Raji (cell line): Measurements from ENCODE around the gene MRPS22.

Experiments used
- POLR2A ChIP-seq: IDR thresholded peaks from 2 replicates; pipeline ENCODE4 v1.6.1; 2011; ENCODE audit warnings: low read depth, low read length, control low read depth; ENCODE audit not compliant: insufficient read depth

Gene MRPS22

DNA sequence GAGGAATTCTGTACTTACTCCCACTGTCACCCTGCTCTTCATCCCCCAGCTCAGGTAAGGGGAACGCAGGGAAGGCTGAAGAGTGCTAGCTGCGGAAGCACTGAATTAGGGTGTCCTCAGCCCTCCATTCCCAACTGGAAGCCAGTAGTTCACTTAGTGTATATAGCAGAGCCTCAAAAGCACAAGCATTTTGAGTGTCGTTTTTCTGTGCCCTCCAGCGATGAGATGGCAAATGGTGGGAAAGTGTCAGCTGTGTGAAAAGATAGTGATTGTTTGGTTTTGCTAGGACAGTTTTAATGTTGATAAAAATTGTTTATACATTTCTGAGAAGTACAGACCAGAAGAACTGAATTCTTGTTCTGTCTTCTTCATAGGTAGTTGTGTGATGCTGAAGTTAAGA is 10.8 kb downstream of the MRPS22 start:
- TF ChIP-seq POLR2A: no peak

DNA sequence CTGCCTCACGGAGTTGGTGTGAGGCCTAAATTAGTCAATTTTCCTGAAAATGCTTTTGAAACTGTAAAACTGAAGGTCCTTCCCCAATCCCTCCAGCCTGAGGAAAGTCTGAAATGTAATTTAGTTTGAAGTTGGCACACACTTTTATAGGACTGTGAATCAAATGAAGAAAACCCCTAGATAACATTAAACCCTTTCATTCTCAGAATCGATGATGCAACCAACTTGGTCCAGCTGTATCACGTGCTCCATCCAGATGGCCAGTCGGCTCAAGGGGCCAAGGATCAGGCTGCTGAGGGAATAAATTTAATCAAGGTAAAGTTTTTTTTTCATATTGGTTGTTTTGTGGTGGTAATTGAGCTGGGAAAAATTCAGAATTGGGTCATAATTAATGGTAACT is 11.7 kb downstream of the MRPS22 start:
- TF ChIP-seq POLR2A: no peak

- no peak for TF ChIP-seq POLR2A
Measured at GRCh38 chr3:139355891-139356290, 12.1 kb downstream of the MRPS22 start.

GRCh38 chr3:139357899-139358298 is 14.1 kb downstream of the MRPS22 start:
- no peak for TF ChIP-seq POLR2A

GRCh38 chr3:139358841-139359562 is 15.2 kb downstream of the MRPS22 start:
- no peak for TF ChIP-seq POLR2A

DNA sequence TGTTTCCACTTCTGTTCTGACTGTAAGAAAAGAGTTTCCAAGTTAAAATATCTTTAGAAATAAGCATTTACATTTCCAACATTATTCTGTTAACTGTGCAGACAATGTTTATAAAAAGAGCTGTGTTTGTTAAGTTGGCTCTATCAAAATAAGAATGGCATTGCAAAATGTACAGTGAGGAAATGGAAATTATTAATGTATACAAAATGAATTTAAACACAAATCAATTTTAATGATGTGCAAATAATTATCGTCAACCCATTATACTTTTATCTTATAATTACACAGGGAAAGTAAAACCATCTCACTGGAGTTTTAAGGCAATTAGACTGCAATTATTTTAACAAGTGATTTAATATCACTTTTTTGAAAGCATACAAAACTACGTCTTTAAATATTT is 17.5 kb downstream of the MRPS22 start:
- TF ChIP-seq POLR2A: no peak

GRCh38 chr3:139364549-139364948 is 20.7 kb downstream of the MRPS22 start:
- no peak for TF ChIP-seq POLR2A

- no peak for TF ChIP-seq POLR2A
Measured at GRCh38 chr3:139374099-139374498, 30.3 kb downstream of the MRPS22 start.

- no peak for TF ChIP-seq POLR2A
Measured at GRCh38 chr3:139377378-139377777, 33.6 kb downstream of the MRPS22 start.

DNA sequence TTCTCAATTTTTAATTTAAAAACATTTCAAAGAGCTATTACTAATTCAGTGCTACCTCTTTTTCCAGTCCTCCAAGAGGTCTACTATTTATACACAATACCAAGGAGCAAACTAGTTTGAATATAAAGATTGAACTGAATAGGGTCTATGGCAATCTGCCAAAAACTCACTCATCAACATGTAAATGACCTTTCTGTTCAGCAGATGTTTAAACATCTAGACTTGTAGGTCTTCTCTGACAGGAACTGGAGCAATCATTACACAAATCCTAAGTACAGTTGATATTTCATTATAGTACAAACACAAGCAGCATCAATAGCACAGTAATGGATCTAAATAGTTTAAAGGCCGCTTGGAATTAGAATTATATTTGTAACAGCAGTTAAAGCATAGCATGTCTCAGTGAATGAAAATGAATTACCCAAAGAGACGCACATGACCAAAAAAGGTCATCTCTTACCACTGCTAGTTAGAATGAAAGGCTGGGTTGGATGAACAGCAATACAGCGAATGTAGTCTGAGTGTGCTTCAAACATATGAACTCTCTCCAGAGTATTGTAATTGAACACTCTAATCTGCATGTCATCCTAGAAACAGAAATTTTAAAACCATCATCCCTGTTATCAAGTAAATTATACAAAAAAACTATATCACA is 34.9 kb downstream of the MRPS22 start:
- TF ChIP-seq POLR2A: no peak

GRCh38 chr3:139380575-139380974 is 36.8 kb downstream of the MRPS22 start:
- no peak for TF ChIP-seq POLR2A

- no peak for TF ChIP-seq POLR2A
Measured at GRCh38 chr3:139388077-139388476, 44.3 kb downstream of the MRPS22 start.

DNA sequence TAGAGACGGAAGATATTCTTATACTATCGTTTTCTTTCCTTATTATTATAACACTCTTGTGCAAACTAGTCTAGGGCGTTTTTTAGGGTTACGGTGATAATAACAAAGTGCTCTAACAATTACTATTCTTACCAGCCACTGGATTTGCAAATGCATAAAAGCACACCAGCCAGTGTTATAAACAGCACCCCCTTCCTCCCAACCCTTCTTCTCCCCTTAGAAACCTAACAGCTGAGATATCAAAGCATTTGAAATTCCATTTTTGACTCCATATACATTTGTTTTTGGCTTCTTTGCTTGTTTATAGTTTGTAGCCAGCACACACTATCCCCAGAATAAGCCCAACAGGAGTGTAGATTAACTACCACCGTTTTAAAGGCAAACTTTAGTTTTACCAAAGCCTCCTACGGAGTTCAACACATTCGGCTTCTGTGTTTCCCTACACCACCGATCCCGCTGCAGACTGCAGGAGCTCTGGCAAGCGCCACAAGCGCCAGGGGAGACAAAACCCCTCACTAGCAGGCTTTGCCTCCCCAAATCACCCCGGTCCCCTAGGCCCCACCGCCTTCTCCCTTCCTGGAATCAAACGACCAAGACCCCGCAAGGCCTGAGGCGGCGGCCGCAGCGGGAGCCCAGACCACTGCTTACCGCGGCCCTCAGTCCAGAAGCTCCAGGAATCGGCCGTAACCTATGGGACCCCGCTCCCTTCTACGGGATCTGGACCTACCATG is 45.2 kb downstream of the MRPS22 start:
- no peak for TF ChIP-seq POLR2A

DNA sequence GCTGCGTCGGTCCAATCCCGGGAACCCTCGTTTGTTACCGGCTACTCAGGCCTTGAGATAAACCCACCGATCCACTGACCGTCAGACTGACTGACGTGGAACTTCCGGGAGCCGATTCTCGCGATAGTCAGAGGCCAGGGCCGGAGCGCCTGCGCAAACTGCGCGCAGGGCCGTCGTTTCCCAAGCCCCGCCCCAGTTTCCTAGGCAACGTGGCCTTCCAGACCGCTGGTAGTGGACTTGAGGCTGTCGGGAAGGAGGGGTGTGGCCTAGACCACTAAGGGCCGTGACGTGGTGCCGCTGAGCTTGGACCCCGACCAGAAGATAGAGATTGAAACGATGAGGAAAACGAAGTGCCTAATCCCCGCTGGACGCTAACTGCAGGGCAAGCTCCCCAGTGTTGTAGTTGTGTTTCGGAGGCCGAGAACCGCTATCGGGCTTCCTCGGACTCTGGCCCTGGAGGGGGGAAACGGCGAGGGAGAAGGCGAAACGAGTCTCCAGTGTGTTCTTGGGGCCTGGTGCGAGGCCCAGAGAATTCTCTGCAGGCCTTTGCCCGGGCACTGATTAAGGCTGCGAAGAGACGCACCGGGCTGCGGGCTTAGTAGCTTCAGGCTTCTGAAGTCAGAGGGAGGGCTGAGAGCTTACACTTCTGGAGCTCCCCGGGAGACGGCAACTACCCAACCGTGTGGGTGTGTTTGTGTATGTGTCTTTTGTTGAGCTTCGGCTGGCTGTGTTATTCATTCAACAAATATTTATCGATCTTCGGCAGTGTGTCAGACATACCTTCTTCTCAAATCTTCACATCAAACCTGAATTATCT is 45.9 kb downstream of the MRPS22 start, which contains the start of gene COPB2:
Gene COPB2 (minus strand): TSS at position 96 of the 817 bp plus-strand sequence. CDS start 97 bp downstream, outside the sequence.
- TF ChIP-seq POLR2A: peak; percentile 80

DNA sequence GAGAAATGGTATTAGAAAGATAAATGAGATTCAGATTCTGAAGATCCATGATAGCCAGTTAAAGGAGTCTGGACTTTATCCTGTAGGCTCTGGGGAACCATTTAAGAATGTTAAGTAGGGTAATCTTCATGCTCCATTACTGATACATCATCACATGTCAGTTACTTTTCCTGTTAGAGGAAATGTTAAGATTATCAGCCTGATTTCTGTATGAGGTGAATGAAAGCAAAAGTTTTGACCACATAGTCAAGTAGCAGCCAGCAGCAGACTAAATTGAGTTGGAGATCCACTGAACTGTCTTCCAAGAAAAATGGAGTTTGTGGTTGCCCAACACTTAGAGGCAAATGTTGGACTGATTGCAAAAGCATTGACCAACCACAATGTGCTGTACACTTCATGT is 50.3 kb downstream of the MRPS22 start:
- TF ChIP-seq POLR2A: no peak
